NCI-H446 treated with DMSO at 0.1 percent for 48 hours (cell line): ENCODE results near the gene TTC23L.

Source experiments
- DNase-seq: peaks from one replicate; lab custom pipeline; 2025; lab: John Stamatoyannopoulos, UW

Gene TTC23L

DNA sequence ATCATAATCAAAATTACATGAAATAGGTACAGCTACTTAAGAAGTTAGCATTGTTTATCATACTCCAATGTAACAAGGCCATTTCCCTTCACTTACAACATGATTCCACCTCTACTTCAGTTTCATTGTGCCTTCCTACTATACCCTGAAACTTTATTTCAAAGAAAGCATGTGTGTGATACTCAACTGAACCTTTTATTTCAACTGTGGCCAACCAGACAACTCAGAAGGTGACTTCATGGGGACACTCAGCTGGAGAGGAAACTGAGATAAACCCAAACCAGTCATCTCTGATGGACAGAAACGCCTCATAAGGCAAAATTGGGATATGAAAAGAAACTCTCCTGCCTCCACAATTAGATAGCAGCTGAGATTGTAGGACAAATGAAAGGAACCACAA is 5.9 kb upstream of the TTC23L start:
- DNase-seq: no peak

GRCh38 chr5:34833976-34834793 is 4.8 kb upstream of the TTC23L start:
- DNase-seq: no peak

DNA sequence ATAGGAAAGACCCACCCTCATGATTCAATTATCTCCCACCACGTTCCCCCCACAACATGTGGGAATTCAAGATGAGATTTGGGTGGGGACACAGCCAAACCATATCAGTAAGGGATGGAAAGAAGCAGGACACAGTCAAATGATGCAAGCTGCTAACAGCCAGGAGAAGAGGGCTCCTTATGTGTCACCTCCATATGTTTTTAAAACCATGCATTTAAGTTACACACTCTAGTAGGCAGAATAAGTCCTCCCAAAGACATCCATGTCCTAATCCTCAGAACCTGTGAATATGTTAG is 4.2 kb upstream of the TTC23L start:
- no peak for DNase-seq

DNA sequence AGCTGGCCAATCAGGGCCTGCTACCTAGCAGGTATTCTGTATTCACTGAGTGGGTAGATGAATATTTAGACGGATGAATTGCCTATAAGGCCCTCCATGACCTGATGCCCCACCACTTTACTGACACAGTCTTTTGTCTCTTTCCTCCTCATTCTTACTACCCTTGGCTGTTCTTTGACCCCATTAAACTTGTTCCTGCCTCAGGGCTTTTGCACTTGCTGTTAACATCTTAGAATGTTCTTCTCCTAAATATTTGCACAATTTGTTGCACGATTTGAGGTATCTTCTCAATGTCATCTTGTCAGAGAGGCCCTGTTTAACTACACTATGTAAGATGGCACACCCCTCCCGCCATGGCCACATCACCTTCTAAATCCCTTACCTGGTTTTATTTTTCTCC is 3.3 kb upstream of the TTC23L start:
- no peak for DNase-seq

GRCh38 chr5:34841816-34842215 is 2.9 kb downstream of the TTC23L start:
- DNase-seq: no peak

DNA sequence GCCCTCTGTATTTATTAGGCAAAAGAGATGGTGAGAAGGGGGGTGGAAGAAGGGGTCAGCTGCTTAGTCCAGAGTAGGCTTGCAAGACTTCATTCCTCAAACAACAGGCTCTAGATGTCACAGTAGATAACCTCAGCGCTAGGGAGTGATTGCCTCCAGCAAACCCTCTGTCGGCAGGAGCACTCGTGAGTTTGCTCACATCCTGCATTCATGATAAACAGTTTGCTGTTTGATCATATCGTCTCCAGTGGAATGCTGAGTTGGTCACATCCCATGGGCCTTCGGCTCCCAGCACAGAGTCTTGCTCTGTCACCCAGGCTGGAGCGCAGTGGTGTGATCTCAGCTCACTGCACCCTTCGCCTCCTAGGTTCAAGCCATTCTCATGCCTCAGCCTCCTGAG is 3.6 kb downstream of the TTC23L start:
- no peak for DNase-seq

- no peak for DNase-seq
Measured at GRCh38 chr5:34843497-34843896, 4.5 kb downstream of the TTC23L start.

- DNase-seq: no peak
Measured at GRCh38 chr5:34844106-34844505, 5.1 kb downstream of the TTC23L start.

GRCh38 chr5:34844999-34845398 is 6.0 kb downstream of the TTC23L start:
- no peak for DNase-seq

DNA sequence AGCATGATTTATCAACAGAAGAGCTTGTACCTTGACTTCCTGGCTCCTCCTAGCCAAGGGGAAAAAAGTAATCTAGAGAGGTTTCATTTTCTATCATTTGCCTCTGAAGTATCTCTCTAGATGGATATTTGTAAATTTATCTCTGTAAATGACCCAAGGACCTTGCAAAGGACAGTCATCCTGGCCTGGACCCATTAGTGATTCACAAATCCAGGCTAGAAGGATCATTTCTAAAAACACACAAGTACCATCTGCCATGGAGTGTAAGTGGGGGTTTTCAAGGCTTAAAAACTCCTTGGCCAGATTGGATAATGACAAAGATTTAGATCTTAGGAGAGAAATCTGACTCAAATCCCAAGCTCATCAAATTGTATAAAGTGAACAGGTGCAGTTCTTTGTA is 8.1 kb downstream of the TTC23L start:
- no peak for DNase-seq

- DNase-seq: no peak
Measured at GRCh38 chr5:34847552-34847951, 8.6 kb downstream of the TTC23L start.

- DNase-seq: no peak
Measured at GRCh38 chr5:34848230-34848629, 9.3 kb downstream of the TTC23L start.

- no peak for DNase-seq
Measured at GRCh38 chr5:34849253-34849652, 10.3 kb downstream of the TTC23L start.

- peak; percentile 61 for DNase-seq
Measured at GRCh38 chr5:34854459-34855174, 15.7 kb downstream of the TTC23L start.

GRCh38 chr5:34857161-34857560 is 18.2 kb downstream of the TTC23L start:
- no peak for DNase-seq

DNA sequence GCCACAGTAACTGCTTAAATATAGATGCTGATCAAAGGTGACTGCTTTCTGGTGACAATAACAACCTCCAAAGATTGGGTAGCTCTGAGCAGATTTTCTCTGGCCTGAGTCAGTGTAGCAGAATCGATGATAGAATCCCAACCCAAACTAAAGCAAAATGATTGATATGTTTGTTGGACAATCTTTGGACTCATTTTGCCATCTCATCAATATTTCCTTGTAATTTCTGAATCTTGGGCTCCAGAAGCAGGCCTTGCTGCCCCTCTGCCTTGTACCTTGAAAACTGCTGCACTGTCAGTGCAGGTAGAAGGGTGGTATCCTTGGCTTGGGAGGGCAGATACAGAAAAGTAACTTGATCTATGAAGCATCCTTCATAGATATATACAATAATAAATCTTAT is 18.9 kb downstream of the TTC23L start:
- DNase-seq: no peak

- no peak for DNase-seq
Measured at GRCh38 chr5:34858790-34859189, 19.8 kb downstream of the TTC23L start.

DNA sequence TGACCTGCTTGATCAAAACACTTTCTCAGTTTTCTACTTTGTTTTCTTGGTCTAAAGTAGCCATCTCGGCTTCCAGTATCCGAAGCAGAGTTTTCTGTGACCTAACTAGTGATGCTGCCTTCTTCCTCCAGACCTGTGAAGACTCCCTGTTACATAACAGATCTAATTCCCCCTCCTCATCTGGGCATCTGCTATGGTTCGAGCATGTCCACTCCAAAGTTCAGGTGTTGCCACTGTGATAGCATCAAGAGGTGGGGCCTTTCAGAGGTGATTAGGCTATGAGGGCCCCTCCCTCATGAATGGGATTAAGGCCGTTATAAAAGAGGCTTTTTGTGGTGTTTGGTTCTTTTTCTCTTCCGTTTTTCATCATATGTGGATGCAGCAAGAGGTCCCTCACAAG is 20.3 kb downstream of the TTC23L start:
- DNase-seq: no peak

- DNase-seq: no peak
Measured at GRCh38 chr5:34863946-34864345, 25.0 kb downstream of the TTC23L start.

GRCh38 chr5:34865091-34865490 is 26.1 kb downstream of the TTC23L start:
- DNase-seq: no peak

- DNase-seq: no peak
Measured at GRCh38 chr5:34866989-34867471, 28.1 kb downstream of the TTC23L start.

- no peak for DNase-seq
Measured at GRCh38 chr5:34867660-34868059, 28.7 kb downstream of the TTC23L start.

DNA sequence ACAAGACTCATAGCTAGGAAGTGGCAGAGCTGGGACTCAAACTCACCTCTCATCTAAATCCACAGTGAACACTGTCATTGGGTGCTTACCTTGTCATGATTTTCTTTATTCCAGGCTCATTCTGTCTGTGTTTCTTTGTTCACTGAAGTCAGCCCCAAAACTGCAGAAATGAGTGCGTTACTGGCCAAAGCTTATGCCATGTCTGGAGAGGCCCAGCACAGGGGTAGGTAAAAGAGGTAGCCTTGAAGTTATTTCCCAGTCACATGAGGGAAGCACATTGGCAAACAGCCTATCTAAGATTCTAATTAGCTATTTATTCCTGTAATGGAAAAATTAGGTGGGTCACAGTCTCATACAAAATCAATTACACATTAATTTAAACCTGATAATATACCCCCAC is 29.8 kb downstream of the TTC23L start:
- no peak for DNase-seq

- DNase-seq: no peak
Measured at GRCh38 chr5:34869256-34869655, 30.3 kb downstream of the TTC23L start.
